Nephron (organoid): ENCODE measurements around the gene CDC42SE2.

Source experiments
- H3K27ac Mint-ChIP-seq, 3 experiments: 2 replicates each; pipeline ENCODE4 v1.8.0; 2020; ENCODE audit warnings: mixed read lengths in 3 of 3, mild to moderate bottlenecking in 2 of 3, moderate library complexity in 1 of 3
- H3K27me3 Mint-ChIP-seq: 2 replicates; pipeline ENCODE4 v1.8.0; 2021; ENCODE audit warnings: low read depth, mild to moderate bottlenecking, moderate library complexity, mixed read lengths
- H3K36me3 Mint-ChIP-seq: 2 replicates; pipeline ENCODE4 v1.8.0; 2020; ENCODE audit warnings: low read depth, mixed read lengths
- H3K4me1 Mint-ChIP-seq: 2 replicates; pipeline ENCODE4 v1.8.0; 2020; ENCODE audit warnings: mixed read lengths
- H3K4me3 Mint-ChIP-seq, 3 experiments: 2 replicates each; pipeline ENCODE4 v1.8.0; 2020; ENCODE audit warnings: mild to moderate bottlenecking in 3 of 3, mixed read lengths in 3 of 3, moderate library complexity in 2 of 3
- H3K9me3 Mint-ChIP-seq: 2 replicates; pipeline ENCODE4 v1.8.0; 2020; ENCODE audit warnings: mixed read lengths
- TF ChIP-seq, protein P1 (sequence below), 3 experiments: fragments of 200-600 bp; sonication (generic); IDR thresholded peaks; one replicate each; pipeline ENCODE4 v1.5.0; 2021; ENCODE audit warnings: antibody characterized with exemption in 3 of 3; ENCODE audit not compliant: unreplicated experiment in 3 of 3

CDC42SE2 gene

DNA sequence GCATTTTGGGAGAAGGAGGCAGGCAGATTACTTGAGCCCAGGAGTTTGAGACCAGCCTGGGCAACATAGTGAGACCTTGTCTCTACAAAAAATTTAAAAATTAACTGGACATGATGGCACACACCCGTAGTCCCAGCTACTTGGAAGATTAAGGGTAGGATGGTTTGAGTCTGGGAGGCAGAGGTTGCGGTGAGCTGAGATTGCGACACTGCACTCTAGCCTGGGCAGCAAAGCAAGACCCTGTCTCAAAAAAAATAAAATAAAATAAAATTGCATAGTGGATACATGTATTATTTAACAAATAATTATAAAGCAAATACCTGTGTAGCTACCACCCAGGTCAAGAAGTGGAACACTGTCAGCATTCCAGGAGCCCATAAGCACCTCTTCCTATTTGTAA is 90.1 kb downstream of the CDC42SE2 start:
- Mint-ChIP-seq H3K4me3 (no peak overlapping the region), H3K4me1 (peaks cover 13% of the 10 kb centered on the region), H3K36me3 (no peaks in the 10 kb centered on the region), H3K9me3 (no peaks in the 10 kb centered on the region), H3K27ac (no peak overlapping the region), H3K27me3 (no peaks in the 10 kb centered on the region)
- TF ChIP-seq, protein P1, sequence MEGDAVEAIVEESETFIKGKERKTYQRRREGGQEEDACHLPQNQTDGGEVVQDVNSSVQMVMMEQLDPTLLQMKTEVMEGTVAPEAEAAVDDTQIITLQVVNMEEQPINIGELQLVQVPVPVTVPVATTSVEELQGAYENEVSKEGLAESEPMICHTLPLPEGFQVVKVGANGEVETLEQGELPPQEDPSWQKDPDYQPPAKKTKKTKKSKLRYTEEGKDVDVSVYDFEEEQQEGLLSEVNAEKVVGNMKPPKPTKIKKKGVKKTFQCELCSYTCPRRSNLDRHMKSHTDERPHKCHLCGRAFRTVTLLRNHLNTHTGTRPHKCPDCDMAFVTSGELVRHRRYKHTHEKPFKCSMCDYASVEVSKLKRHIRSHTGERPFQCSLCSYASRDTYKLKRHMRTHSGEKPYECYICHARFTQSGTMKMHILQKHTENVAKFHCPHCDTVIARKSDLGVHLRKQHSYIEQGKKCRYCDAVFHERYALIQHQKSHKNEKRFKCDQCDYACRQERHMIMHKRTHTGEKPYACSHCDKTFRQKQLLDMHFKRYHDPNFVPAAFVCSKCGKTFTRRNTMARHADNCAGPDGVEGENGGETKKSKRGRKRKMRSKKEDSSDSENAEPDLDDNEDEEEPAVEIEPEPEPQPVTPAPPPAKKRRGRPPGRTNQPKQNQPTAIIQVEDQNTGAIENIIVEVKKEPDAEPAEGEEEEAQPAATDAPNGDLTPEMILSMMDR (IDR thresholded peaks at IDR 0.05; ENCODE audit: unreplicated experiment in 3 of 3), result no peak

- TF ChIP-seq, protein P1 (IDR thresholded peaks at IDR 0.05; ENCODE audit: unreplicated experiment in 3 of 3), result no peak
- peaks cover 6% of the 10 kb centered on the region for H3K36me3 Mint-ChIP-seq
- H3K27ac Mint-ChIP-seq, result peak overlapping the region; percentile 45 to 77 (median 72)
- H3K4me3 Mint-ChIP-seq, result peak overlapping the region in 1 of 3 experiments; percentile 1
- no peaks in the 10 kb centered on the region for H3K27me3 Mint-ChIP-seq
- H3K4me1 Mint-ChIP-seq, result peaks cover 13% of the 10 kb centered on the region
- no peaks in the 10 kb centered on the region for H3K9me3 Mint-ChIP-seq
Observed at GRCh38 chr5:131355971-131356528, 92.2 kb downstream of the CDC42SE2 start.

DNA sequence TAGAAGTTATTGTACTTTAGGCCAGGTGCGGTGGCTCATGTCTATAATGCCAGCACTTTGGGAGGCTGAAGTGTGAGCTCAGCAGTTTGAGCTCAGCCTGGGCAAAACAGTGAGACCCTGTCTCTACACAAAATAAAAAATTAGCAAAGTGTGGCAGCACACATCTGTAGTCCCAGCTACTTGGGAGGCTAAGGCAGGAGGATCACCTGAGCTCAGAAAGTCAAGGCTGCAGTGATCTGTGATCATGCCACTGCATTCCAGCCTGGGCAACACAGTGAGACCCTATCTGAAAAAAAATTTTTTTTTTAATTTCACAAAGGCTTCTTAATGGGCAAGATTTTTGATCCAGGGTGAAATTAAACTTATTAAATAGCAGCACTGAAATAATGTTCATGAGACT is 92.8 kb downstream of the CDC42SE2 start:
- H3K4me3 Mint-ChIP-seq, result no peak overlapping the region
- H3K4me1 Mint-ChIP-seq, result peaks cover 13% of the 10 kb centered on the region
- peaks cover 11% of the 10 kb centered on the region for H3K36me3 Mint-ChIP-seq
- H3K9me3 Mint-ChIP-seq, result no peaks in the 10 kb centered on the region
- H3K27ac Mint-ChIP-seq, result no peak overlapping the region
- TF ChIP-seq, protein P1 (IDR thresholded peaks at IDR 0.05; ENCODE audit: unreplicated experiment in 3 of 3), result no peak
- H3K27me3 Mint-ChIP-seq, result no peaks in the 10 kb centered on the region

- H3K36me3 Mint-ChIP-seq, result peaks cover 18% of the 10 kb centered on the region
- TF ChIP-seq, protein P1 (IDR thresholded peaks at IDR 0.05; ENCODE audit: unreplicated experiment in 3 of 3), result no peak
- H3K27me3 Mint-ChIP-seq, result no peaks in the 10 kb centered on the region
- H3K4me3 Mint-ChIP-seq, result no peak overlapping the region
- peak overlapping the region; percentile 21 to 71 (median 42) for H3K27ac Mint-ChIP-seq
- H3K4me1 Mint-ChIP-seq, result peaks cover 13% of the 10 kb centered on the region
- no peaks in the 10 kb centered on the region for H3K9me3 Mint-ChIP-seq
Observed at GRCh38 chr5:131357739-131358561, 94.1 kb downstream of the CDC42SE2 start.

DNA sequence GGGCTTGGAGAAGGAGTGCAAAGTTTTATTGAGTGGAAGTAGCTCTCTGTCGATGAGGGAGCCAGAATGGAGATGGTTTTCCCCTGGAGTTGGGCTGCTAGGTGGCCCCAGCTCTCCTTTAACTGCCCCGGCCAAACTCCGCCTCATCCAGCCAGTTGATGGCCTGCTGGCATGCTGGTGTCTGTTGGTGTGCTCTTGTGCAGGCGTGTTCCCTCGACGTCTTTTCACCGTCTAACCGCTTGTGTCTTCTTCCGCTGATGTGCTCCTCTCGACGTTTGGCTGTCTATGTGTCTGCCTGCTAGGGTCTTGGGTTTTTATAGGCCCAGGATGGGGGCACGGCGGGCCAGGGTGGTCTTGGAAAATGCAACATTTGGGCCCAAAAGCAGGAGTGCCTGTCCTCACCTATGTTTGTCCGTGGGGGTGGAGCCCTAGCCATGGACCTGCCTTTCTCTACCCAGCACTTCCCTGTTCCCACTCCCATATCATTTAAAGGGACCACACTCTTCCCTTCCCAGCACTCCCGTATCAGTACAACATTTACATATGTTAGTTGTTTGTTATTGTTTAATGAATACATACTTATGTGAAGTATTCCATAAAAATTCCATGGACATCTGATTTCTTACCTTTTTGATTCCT is 97.9 kb downstream of the CDC42SE2 start:
- H3K4me1 Mint-ChIP-seq, result no peaks in the 10 kb centered on the region
- peaks cover 3% of the 10 kb centered on the region for H3K9me3 Mint-ChIP-seq
- no peaks in the 10 kb centered on the region for H3K27me3 Mint-ChIP-seq
- TF ChIP-seq, protein P1 (IDR thresholded peaks at IDR 0.05; ENCODE audit: unreplicated experiment in 3 of 3), result no peak
- H3K4me3 Mint-ChIP-seq, result no peak overlapping the region
- no peak overlapping the region for H3K27ac Mint-ChIP-seq
- H3K36me3 Mint-ChIP-seq, result peaks cover 33% of the 10 kb centered on the region
